ENCODE data around the gene CTBP2.
"Not testable (repeated sequence)": the region's sequence is repeated elsewhere in the genome, so short reads cannot be mapped to it uniquely, and the experiment has no call there.

The CTBP2 gene

GRCh38 chr10:124992462-124993344, 167.7 kb downstream of the CTBP2 start:
- Histone ChIP-seq H3K27me3 (no peaks in the 10 kb centered on the region), H3K9me3 (no peaks in the 10 kb centered on the region), H3K27ac (peak overlapping the region; percentile 34 to 45), H3K4me1 (peaks cover 0 to 35% (median 12%) of the 10 kb centered on the region in 4 donors), H3K4me3 (no peak overlapping the region), H3K36me3 (peaks cover 51 to 95% (median 76%) of the 10 kb centered on the region in 3 donors)
- DNase-seq = peak; percentile 81 to 89
- TF ChIP-seq CTCF (IDR thresholded peaks at IDR 0.05) = peak; percentile 78 to 85
- intact Hi-C loops (cut with DNase I; ENCODE audit: low total_unique reads) = loop anchor here (10.0 kb wide), 2 partner anchors 352 to 722 kb away; partner anchors contain the start of gene EDRF1

GRCh38 chr10:124991835-124992234, 168.5 kb downstream of the CTBP2 start:
- Histone ChIP-seq H3K4me3 (no peak overlapping the region), H3K27ac (peak overlapping the region in 1 of 2 donors; percentile 45), H3K4me1 (peaks cover 0 to 28% (median 7%) of the 10 kb centered on the region in 4 donors), H3K9me3 (no peaks in the 10 kb centered on the region), H3K27me3 (no peaks in the 10 kb centered on the region), H3K36me3 (peaks cover 45 to 95% (median 72%) of the 10 kb centered on the region in 3 donors)
- no peak for TF ChIP-seq CTCF (IDR thresholded peaks at IDR 0.05)
- intact Hi-C loops (cut with DNase I; ENCODE audit: low total_unique reads) = loop anchor here (10.0 kb wide), 2 partner anchors 353 to 723 kb away; partner anchors contain the start of gene EDRF1
- DNase-seq = no peak

- DNase-seq = no peak
- peaks cover 0 to 23% (median 7%) of the 10 kb centered on the region in 4 donors for H3K4me1 ChIP-seq
- peaks cover 38 to 94% (median 67%) of the 10 kb centered on the region in 3 donors for H3K36me3 ChIP-seq
- no peaks in the 10 kb centered on the region for H3K27me3 ChIP-seq
- no peak for TF ChIP-seq CTCF (IDR thresholded peaks at IDR 0.05)
- no peak overlapping the region for H3K4me3 ChIP-seq
- intact Hi-C loops (cut with DNase I; ENCODE audit: low total_unique reads) = loop anchor here (10.0 kb wide), 2 partner anchors 354 to 724 kb away; partner anchors contain the start of gene EDRF1
- peak overlapping the region; percentile 38 to 45 for H3K27ac ChIP-seq
- no peaks in the 10 kb centered on the region for H3K9me3 ChIP-seq
These were observed 169.4 kb downstream of the CTBP2 start for GRCh38 chr10:124990671-124991625.

GRCh38 chr10:124989526-124989925, 170.8 kb downstream of the CTBP2 start:
- no peak overlapping the region for H3K4me3 ChIP-seq
- no peaks in the 10 kb centered on the region for H3K27me3 ChIP-seq
- peaks cover 44 to 93% (median 67%) of the 10 kb centered on the region in 3 donors for H3K36me3 ChIP-seq
- no peak for TF ChIP-seq CTCF (IDR thresholded peaks at IDR 0.05)
- intact Hi-C loops (cut with DNase I; ENCODE audit: low total_unique reads) = no loop called here
- peak overlapping the region in 1 of 2 donors; percentile 45 for H3K27ac ChIP-seq
- peaks cover 0 to 23% (median 7%) of the 10 kb centered on the region in 4 donors for H3K4me1 ChIP-seq
- no peaks in the 10 kb centered on the region for H3K9me3 ChIP-seq
- DNase-seq = no peak

GRCh38 chr10:124988753-124989152, 171.6 kb downstream of the CTBP2 start:
- not testable (repeated sequence) for H3K4me3 ChIP-seq

More at GRCh38 chr10:124988753-124989152, 171.6 kb downstream of the CTBP2 start:
- DNase-seq; H3K27me3 ChIP-seq; H3K27ac ChIP-seq; intact Hi-C loops (cut with DNase I; ENCODE audit: low total_unique reads); H3K9me3 ChIP-seq: not testable (repeated sequence)
- peaks cover 0 to 23% (median 7%) of the 10 kb centered on the region in 4 donors for H3K4me1 ChIP-seq
- H3K36me3 ChIP-seq = peaks cover 40 to 93% (median 63%) of the 10 kb centered on the region in 3 donors

All from tibial artery (tissue), 4 donors.